Sigmoid colon (tissue), 7 donors: ENCODE data around the gene OR5AL1. TPM values are rescaled to one million over a fixed set of nuclear protein-coding genes. Genes with fewer than 3 reads are reported as not detected.

Source experiments
- DNase-seq: peaks from one replicate; pipeline ENCODE4 v3.0.0-alpha.2; 2019
- H3K27ac ChIP-seq, 4 donors: fragments of 200-600 bp; sonication (generic); one replicate each; pipeline ENCODE4 v1.5.1; 2016 to 2019; ENCODE audit warnings: mild to moderate bottlenecking in 1 of 4
- H3K27me3 ChIP-seq, 3 donors: fragments of 200-600 bp; sonication (generic); one replicate each; pipeline ENCODE4 v1.5.1; 2019; ENCODE audit warnings: mild to moderate bottlenecking in 1 of 3
- H3K36me3 ChIP-seq, 4 donors: fragments of 200-600 bp; sonication (generic); one replicate each; pipeline ENCODE4 v1.5.1; 2016 to 2019
- H3K4me1 ChIP-seq, 4 donors: fragments of 200-600 bp; sonication (generic); one replicate each; pipeline ENCODE4 v1.5.1; 2017 to 2019
- H3K4me3 ChIP-seq, 4 donors: fragments of 200-600 bp; sonication (generic); one replicate each; pipeline ENCODE4 v1.5.1; 2017 to 2019; ENCODE audit warnings: mild to moderate bottlenecking in 2 of 4, moderate library complexity in 1 of 4
- H3K9me3 ChIP-seq, 4 donors: fragments of 200-600 bp in 3 of 4; sonication (generic) in 3 of 4; one replicate each; pipeline versions ENCODE4 v1.5.1 to v1.6.1; 2013 to 2019
- EP300 ChIP-seq, 4 donors: sonication (generic); formaldehyde crosslinking; IDR thresholded peaks; one replicate each; pipeline ENCODE4 v1.6.1; 2017; ENCODE audit warnings: antibody characterized with exemption in 4 of 4
- POLR2A ChIP-seq, 2 donors: fragments of 450-650 bp; IDR thresholded peaks; one replicate each; pipeline ENCODE4 v1.6.1; 2016; ENCODE audit warnings: antibody characterized with exemption in 2 of 2, mild to moderate bottlenecking in 2 of 2, moderate library complexity in 2 of 2
- POLR2AphosphoS5 ChIP-seq, 4 donors: sonication (generic); formaldehyde crosslinking; IDR thresholded peaks; one replicate each; pipeline ENCODE4 v1.6.1; 2017; ENCODE audit warnings: antibody characterized with exemption in 4 of 4
- WGBS, 2 donors: extraction: QIAGEN DNeasy Blood & Tissue Kit; methylation state at CpG; one replicate each; pipeline ENCODE4 v1.1.7; 2013; 5-methylcytosine and 5-hydroxymethylcytosine counted together
- intact Hi-C: fragments of 100-400 bp; cut with DNase I; formaldehyde crosslinking; loops from one replicate; pipeline ENCODE4 v1.15.1; 2023
- polyA plus RNA-seq, 3 donors: library from polyadenylated mRNA; stranded (reverse); fragments of 200-250 nt; gene quantifications; one replicate each; pipeline ENCODE4 v1.2.3, GENCODE V29; 2013
- total RNA-seq, 4 donors: library from RNA; depleted of rRNA; stranded (reverse); fragments of >200 nt; gene quantifications; one replicate each; pipeline ENCODE4 v1.1.0, GENCODE V29; 2016
- TF ChIP-seq, protein P1 (sequence below), 4 experiments: fragments of 450-650 bp in 3 of 4; fragments of 200-600 bp in 1 of 4; IDR thresholded peaks; one replicate each; pipeline ENCODE4 v1.5.1; 2016 to 2019; ENCODE audit warnings: antibody characterized with exemption in 4 of 4, mild to moderate bottlenecking in 3 of 4, moderate library complexity in 2 of 4
- donor health status: healthy with polysubstance abuse.
- donor health status: Bipolar disorder and iron deficiency.
- donor health status: healthy.

The OR5AL1 gene
- total and polyA plus RNA-seq, 7 donors: not detected

DNA sequence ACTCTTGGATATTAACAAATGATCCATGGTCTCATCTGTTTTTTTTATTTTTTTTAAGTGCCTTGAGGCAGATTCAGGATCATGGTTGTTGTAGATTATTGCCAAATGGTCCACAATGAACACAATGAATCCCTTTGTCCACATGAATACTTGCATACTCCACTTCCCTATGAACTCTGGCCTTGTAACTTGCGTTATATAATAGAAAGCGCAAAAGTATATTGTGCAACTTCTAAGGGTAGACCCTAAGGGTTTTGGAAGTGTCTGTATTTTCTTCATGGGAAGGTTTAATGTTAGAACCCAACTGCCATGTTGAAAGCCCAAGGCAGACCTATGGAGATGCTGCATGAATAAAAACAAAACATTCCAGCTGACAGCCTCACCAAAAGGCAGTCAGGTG, 8.1 kb upstream of the OR5AL1 start:
- no peaks in the 10 kb centered on the region for H3K9me3 ChIP-seq
- H3K4me3 ChIP-seq: no peak overlapping the region
- no peaks in the 10 kb centered on the region for H3K4me1 ChIP-seq
- intact Hi-C loops: no loop called here
- no peak overlapping the region for H3K27ac ChIP-seq
- TF ChIP-seq, protein P1, sequence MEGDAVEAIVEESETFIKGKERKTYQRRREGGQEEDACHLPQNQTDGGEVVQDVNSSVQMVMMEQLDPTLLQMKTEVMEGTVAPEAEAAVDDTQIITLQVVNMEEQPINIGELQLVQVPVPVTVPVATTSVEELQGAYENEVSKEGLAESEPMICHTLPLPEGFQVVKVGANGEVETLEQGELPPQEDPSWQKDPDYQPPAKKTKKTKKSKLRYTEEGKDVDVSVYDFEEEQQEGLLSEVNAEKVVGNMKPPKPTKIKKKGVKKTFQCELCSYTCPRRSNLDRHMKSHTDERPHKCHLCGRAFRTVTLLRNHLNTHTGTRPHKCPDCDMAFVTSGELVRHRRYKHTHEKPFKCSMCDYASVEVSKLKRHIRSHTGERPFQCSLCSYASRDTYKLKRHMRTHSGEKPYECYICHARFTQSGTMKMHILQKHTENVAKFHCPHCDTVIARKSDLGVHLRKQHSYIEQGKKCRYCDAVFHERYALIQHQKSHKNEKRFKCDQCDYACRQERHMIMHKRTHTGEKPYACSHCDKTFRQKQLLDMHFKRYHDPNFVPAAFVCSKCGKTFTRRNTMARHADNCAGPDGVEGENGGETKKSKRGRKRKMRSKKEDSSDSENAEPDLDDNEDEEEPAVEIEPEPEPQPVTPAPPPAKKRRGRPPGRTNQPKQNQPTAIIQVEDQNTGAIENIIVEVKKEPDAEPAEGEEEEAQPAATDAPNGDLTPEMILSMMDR (IDR thresholded peaks at IDR 0.05): no peak
- TF ChIP-seq EP300 (IDR thresholded peaks at IDR 0.05) (no peak), POLR2A (IDR thresholded peaks at IDR 0.05) (no peak), POLR2AphosphoS5 (IDR thresholded peaks at IDR 0.05) (no peak)
- H3K27me3 ChIP-seq: no peaks in the 10 kb centered on the region
- DNase-seq: no peak
- no peaks in the 10 kb centered on the region for H3K36me3 ChIP-seq
- 30 to 76% methylated on average over 2 of the region's 2 CpGs for WGBS, 2 donors

DNA sequence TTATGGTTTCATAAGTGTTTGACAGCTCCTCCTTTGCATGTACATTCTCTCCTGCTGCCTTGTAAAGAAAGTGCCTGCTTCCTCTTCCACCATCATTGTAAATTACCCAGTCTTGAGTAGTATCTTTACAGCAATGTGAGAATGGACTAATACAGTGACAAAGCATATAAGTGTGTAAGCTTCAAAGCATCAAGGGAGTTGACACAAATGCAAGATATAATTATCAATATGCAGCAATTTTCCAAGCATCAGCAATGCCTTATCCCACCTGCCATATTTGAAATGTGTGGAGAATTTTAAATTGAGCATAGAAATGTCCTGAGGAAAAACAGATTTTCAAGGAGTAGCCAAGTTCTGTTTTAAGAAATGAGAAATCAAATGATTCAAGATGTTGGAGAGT, 1.7 kb upstream of the OR5AL1 start:
- H3K27ac ChIP-seq: no peak overlapping the region
- intact Hi-C loops: no loop called here
- H3K4me3 ChIP-seq: no peak overlapping the region
- no peak for TF ChIP-seq POLR2A (IDR thresholded peaks at IDR 0.05)
- TF ChIP-seq EP300 (IDR thresholded peaks at IDR 0.05): no peak
- TF ChIP-seq POLR2AphosphoS5 (IDR thresholded peaks at IDR 0.05): no peak
- TF ChIP-seq, protein P1 (IDR thresholded peaks at IDR 0.05): no peak
- H3K4me1 ChIP-seq: no peaks in the 10 kb centered on the region
- no peaks in the 10 kb centered on the region for H3K36me3 ChIP-seq
- DNase-seq: no peak
- no peaks in the 10 kb centered on the region for H3K9me3 ChIP-seq
- no peaks in the 10 kb centered on the region for H3K27me3 ChIP-seq

DNA sequence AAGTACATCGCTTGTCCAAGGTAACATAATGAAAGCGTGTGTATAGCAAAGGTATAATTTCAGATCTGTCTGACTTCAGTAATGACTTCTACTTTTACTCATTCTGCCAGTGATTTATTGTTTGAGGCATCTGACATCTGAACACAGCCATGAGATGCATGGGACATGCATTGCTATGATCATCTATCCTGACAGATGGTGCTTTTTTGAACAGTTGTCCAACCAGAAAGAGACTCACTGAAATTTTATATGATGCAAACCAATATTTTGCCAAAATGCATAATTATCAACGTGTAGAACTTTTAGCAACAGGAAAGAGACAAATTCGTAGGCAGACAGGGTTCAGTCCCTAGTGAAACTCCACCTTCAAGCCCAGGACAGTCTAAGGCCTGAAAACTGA, 41.0 kb downstream of the OR5AL1 start:
- intact Hi-C loops: no loop called here
- DNase-seq: no peak
- H3K27me3 ChIP-seq: no peaks in the 10 kb centered on the region
- WGBS, 2 donors: 80 to 85% methylated on average over 4 of the region's 4 CpGs
- H3K4me3 ChIP-seq: no peak overlapping the region
- TF ChIP-seq POLR2AphosphoS5 (IDR thresholded peaks at IDR 0.05): no peak
- no peak for TF ChIP-seq EP300 (IDR thresholded peaks at IDR 0.05)
- TF ChIP-seq POLR2A (IDR thresholded peaks at IDR 0.05): no peak
- TF ChIP-seq, protein P1 (IDR thresholded peaks at IDR 0.05): no peak
- no peaks in the 10 kb centered on the region for H3K36me3 ChIP-seq
- no peaks in the 10 kb centered on the region for H3K4me1 ChIP-seq
- no peak overlapping the region for H3K27ac ChIP-seq
- no peaks in the 10 kb centered on the region for H3K9me3 ChIP-seq

DNA sequence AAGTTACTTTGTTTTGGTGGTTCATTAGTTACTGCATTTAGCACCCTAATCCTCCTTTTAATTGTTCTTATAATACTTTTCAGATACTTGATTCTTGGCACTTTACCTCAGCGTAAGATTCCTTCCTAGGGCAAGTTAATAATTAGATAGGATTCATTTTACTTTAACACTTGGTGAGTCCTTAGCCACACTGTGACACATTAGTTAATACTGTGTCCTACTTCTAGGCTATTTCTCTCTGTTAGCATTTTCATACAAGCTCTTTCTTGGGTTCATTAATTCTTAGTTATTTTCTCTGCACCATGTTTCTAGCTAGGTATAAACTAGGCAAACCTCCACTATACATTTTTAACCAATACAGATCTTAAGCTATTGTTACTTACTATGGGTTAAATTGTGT, 44.6 kb downstream of the OR5AL1 start:
- no peak for DNase-seq
- no peaks in the 10 kb centered on the region for H3K4me1 ChIP-seq
- WGBS, 2 donors: 89 to 94% methylated on average over 1 of the region's 1 CpG
- no peaks in the 10 kb centered on the region for H3K27me3 ChIP-seq
- H3K27ac ChIP-seq: no peak overlapping the region
- TF ChIP-seq, protein P1 (IDR thresholded peaks at IDR 0.05): no peak
- TF ChIP-seq POLR2A (IDR thresholded peaks at IDR 0.05): no peak
- TF ChIP-seq EP300 (IDR thresholded peaks at IDR 0.05): no peak
- TF ChIP-seq POLR2AphosphoS5 (IDR thresholded peaks at IDR 0.05): no peak
- intact Hi-C loops: no loop called here
- no peak overlapping the region for H3K4me3 ChIP-seq
- H3K9me3 ChIP-seq: no peaks in the 10 kb centered on the region
- no peaks in the 10 kb centered on the region for H3K36me3 ChIP-seq

Other genes with a start within 250 kb of the OR5AL1 start
- gene OR5J2, start 236.1 kb upstream of the OR5AL1 start, total RNA-seq: not detected
- gene OR5J2, start 236.1 kb upstream of the OR5AL1 start, polyA plus RNA-seq: not detected
- not detected for gene OR5T2, start 178.4 kb upstream of the OR5AL1 start, total RNA-seq
- gene OR5T2, start 178.4 kb upstream of the OR5AL1 start, polyA plus RNA-seq: not detected
- not detected for gene OR5T3, start 160.4 kb upstream of the OR5AL1 start, total RNA-seq
- not detected for gene OR5T3, start 160.4 kb upstream of the OR5AL1 start, polyA plus RNA-seq
- not detected for gene OR5T1, start 138.5 kb upstream of the OR5AL1 start, total RNA-seq
- gene OR5T1, start 138.5 kb upstream of the OR5AL1 start, polyA plus RNA-seq: not detected
- gene OR8H1, start 120.4 kb upstream of the OR5AL1 start, total RNA-seq: not detected
- gene OR8H1, start 120.4 kb upstream of the OR5AL1 start, polyA plus RNA-seq: not detected
- gene OR8K3, start 97.6 kb upstream of the OR5AL1 start, total RNA-seq: not detected
- not detected for gene OR8K3, start 97.6 kb upstream of the OR5AL1 start, polyA plus RNA-seq
- gene OR8K1, start 66.7 kb upstream of the OR5AL1 start, total RNA-seq: not detected
- gene OR8K1, start 66.7 kb upstream of the OR5AL1 start, polyA plus RNA-seq: not detected
- gene OR8J1, start 58.4 kb upstream of the OR5AL1 start, total RNA-seq: not detected
- not detected for gene OR8J1, start 58.4 kb upstream of the OR5AL1 start, polyA plus RNA-seq
- not detected for gene OR8U1, start 37.1 kb upstream of the OR5AL1 start, total RNA-seq
- gene OR8U1, start 37.1 kb upstream of the OR5AL1 start, polyA plus RNA-seq: not detected
- not detected for gene OR5M3, start 60.7 kb downstream of the OR5AL1 start, total RNA-seq
- not detected for gene OR5M3, start 60.7 kb downstream of the OR5AL1 start, polyA plus RNA-seq
- not detected for gene OR5M8, start 78.7 kb downstream of the OR5AL1 start, total RNA-seq
- gene OR5M8, start 78.7 kb downstream of the OR5AL1 start, polyA plus RNA-seq: not detected
- gene OR5M11, start 130.6 kb downstream of the OR5AL1 start, total RNA-seq: not detected
- gene OR5M11, start 130.6 kb downstream of the OR5AL1 start, polyA plus RNA-seq: not detected
- not detected for gene OR5M10, start 165.0 kb downstream of the OR5AL1 start, total RNA-seq
- gene OR5M10, start 165.0 kb downstream of the OR5AL1 start, polyA plus RNA-seq: not detected
- not detected for gene OR5M1, start 202.2 kb downstream of the OR5AL1 start, total RNA-seq
- gene OR5M1, start 202.2 kb downstream of the OR5AL1 start, polyA plus RNA-seq: not detected
- not detected for gene OR5AP2, start 229.7 kb downstream of the OR5AL1 start, total RNA-seq
- not detected for gene OR5AP2, start 229.7 kb downstream of the OR5AL1 start, polyA plus RNA-seq